Inferior parietal cortex (tissue), 1 donor: ENCODE measurements around the gene SLITRK4.

ENCODE experiments used
- DNase-seq: peaks from one replicate; pipeline ENCODE4 v3.0.0-alpha.2; 2016; ENCODE audit errors: extremely low spot score

The SLITRK4 gene, protein sequence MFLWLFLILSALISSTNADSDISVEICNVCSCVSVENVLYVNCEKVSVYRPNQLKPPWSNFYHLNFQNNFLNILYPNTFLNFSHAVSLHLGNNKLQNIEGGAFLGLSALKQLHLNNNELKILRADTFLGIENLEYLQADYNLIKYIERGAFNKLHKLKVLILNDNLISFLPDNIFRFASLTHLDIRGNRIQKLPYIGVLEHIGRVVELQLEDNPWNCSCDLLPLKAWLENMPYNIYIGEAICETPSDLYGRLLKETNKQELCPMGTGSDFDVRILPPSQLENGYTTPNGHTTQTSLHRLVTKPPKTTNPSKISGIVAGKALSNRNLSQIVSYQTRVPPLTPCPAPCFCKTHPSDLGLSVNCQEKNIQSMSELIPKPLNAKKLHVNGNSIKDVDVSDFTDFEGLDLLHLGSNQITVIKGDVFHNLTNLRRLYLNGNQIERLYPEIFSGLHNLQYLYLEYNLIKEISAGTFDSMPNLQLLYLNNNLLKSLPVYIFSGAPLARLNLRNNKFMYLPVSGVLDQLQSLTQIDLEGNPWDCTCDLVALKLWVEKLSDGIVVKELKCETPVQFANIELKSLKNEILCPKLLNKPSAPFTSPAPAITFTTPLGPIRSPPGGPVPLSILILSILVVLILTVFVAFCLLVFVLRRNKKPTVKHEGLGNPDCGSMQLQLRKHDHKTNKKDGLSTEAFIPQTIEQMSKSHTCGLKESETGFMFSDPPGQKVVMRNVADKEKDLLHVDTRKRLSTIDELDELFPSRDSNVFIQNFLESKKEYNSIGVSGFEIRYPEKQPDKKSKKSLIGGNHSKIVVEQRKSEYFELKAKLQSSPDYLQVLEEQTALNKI

DNA sequence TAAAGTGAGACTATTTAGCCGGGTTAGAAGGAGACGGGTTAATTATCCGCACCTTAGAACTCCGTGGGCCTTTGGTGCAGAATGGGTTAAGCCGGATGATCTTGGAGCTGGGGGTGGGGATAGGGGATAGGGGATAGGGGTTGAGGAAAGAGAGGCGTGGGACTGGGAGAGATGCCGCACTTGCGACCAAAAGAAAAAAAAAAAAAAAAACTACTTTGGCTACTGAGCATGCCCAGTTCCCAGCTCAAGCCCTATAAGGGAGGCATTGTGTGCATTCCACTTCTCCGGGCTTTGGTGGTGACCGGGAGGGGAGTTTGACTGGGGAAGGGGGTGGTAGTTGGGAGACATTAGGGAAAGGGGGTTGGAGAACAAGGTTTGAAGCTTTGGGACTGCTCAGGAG is at the start of gene SLITRK4:
Gene SLITRK4, minus strand, starts transcription at position 187 of the 400 bp plus-strand sequence. CDS start 4,993 bp downstream, outside the sequence.
- DNase-seq = no peak

DNA sequence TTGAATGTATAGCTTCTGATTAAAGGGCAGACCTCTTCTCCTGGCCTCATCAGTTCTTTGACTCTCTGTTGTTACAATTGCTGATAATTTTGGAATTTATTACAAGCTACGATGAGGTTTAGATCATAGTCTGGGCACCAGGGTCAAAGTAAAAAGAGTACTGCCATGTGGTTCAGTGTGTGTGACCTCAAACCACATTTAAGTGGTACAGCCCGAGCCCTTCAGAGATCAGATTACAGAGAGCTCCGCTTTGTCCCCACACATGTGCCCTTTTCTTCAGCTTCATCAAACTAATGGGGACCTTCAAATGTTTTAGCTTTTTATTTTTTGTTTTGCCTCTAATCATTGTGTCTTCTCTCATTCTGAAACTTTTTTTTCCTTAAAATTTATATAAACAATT is 47.6 kb upstream of the SLITRK4 start:
- DNase-seq = no peak

DNA sequence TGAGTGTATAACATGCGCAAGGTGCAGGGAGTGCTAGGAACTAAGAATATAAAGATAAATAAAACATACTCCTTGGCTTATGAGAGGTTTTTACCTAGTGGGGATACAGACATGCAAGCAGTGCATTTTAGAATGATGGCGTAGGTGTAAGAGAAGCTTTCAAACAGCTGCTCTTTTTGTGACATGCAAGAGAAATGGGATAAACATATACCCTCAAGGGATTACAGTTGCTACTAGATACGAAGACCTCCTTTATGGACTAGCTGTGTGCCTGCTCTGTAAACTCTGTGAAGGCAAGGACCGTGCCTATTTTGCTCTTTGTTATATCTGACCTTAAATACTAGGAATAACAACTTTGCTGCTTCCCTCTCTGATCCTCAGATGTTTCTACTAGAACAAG is 39.0 kb upstream of the SLITRK4 start:
- no peak for DNase-seq

DNA sequence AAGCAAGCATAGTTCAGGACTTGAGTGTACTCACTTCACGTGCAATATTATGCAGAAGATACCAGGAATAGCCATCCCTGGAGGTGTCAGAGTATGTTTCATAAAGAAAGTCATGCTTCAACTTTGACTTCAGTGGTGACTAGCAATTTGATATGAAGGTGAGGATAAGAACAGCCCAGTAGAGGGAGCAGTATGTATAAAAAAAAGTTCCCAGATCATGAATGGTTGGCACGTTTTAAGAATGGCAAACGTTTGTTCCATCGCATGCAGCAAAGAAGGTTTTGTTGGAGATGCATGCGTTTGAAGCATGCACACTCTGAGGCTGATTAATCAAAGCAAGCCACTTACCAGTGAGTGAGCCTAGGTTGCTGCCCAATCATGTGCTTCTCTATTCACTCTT is 33.5 kb upstream of the SLITRK4 start:
- DNase-seq = no peak

DNA sequence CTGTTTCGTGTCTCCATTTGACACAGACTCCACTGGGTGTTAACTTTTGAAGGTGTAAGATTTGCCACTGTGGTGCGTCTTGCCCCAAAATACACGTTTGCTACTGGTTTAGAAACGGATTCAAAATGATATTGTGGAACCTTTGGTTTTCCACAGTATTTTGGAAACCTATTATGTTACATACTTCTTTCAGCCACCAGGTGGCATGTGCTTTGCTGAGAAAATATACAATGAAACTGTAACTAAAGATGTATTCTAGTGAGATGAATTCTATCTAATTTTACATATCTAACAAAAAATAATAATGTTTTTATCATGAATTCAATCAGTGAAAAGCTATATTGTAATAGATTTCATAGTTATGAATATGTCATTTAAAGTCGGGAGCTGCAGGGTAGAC is 28.4 kb upstream of the SLITRK4 start:
- peak; percentile 20 for DNase-seq

DNA sequence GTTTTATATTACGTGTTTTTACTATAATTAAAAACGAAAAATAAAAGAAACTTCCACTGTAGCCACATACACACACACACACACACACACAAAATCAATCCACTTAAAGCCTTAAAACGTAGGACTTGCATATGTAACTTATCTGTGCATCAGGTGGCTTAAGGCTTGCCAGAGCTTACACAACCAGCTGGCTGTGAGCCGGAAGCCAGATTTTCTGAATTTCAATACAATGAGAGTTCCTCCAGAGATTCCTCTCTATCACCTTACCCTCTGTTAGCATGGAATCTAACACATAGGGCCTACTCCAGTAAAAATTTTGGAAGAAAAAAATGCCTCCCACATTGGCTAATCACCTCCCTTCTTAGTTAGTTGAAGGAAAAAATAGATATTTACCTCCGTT is 27.9 kb upstream of the SLITRK4 start:
- DNase-seq = no peak

DNA sequence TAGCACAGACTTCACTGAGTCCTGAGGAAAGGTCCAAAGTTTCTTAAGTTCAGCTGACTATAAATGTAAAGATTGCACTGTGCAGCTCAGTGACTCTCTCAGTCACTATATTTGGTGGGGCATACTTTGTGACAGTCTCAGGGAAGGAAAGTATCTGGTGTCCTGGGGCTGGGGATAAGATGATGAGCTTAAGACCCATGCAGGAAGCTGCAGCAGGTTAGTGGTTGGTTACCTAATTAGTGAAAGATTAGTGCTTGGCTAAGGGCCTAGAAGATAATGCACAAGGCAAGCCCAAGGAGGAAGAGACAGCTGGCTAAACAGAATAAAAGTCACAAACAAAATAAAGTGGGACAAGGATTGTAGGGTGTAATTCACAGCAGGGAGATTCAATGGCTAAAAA is 25.4 kb upstream of the SLITRK4 start:
- no peak for DNase-seq

DNA sequence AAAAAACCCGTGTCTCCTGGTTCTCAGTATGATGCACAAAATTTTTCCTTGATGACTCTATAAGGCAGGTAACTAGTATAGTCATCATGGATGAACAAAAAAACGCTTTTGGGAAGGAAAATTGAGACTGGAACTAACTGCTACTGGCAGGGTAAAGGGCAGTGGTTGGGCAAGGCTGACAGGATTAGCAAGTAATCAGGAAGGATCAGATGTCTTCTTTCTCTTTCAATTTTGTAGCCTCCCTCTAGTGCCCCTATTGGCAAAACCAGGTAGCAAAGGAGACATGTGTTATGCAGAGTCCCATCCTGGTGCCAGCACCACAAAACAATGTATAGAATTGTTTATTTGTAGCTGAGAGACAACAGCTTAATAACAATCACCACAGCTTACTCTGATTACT is 12.8 kb upstream of the SLITRK4 start:
- no peak for DNase-seq

DNA sequence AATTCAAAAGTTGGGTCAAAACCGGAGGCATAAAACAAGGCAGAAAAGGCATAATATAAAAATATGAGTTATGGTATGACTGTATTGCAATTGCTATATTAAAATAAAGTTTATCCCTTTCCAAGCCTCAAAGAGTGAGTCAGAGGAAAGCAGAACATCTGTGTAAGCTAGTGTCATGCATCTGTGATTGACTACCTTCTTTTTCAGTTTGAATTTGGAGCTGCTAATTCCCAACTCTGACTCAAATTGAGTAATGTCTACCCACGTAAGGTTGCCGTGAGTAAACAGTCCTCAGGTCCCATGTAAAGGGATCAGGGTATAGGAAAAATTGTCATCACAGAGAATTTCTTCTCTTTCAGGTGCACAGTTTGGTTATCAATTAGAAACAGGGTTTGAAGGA is 6.5 kb upstream of the SLITRK4 start:
- no peak for DNase-seq

DNA sequence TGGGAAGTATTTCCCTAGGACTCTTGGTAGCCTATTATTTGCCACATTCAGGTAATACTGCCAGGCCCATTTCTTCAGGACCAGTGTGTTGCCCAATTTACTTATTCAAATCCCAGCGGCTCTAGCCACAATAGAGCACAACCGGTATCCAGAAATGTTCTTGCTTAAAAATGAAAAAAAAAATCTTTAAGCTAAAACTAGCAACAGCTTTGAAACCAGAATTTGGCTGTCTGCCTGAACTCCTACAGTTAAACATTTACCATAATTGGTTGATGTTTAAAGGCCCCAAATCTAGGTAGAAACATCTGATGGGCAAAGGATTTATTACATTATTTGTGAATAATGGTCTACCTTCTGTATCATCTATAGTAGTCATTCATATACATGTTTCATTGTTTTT is 930 bp upstream of the SLITRK4 start:
- DNase-seq = no peak

DNA sequence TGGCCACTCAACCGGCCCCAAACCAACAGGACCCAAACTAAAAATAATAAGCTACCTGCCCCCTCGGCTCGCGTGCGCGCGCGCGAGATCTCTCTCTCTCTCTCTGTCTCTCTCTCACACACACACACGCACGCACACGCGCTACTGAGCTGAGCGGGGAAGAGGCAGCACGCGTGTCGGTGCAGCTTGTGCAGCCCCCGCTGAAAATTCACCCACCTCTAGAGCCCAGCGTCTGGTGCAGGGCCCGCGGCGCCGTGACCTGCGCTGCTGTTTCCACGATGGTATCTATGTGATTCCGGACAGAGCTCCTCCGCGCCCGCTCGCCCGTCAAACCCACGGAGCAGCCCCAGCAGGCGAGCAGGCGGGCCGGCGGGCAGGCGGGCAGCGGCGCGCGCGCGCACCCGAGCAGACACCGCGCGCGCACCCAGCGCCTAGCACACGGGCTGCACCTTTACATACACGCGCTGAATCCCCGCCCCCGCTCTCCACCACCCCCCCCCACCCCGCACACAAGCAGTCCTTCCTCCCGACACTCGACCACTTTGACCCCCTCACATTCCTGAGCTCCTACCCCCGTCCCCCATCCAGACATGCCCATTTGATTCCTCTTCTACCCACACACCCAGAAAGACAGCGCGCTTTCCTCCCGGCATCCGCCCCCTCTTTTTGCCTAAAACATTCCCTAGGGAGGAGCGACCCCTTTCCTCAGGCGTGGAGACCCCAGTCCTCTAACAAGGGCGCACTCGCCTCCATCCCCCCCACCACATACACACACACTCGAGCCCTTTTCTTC is 1.0 kb downstream of the SLITRK4 start:
- DNase-seq = no peak

DNA sequence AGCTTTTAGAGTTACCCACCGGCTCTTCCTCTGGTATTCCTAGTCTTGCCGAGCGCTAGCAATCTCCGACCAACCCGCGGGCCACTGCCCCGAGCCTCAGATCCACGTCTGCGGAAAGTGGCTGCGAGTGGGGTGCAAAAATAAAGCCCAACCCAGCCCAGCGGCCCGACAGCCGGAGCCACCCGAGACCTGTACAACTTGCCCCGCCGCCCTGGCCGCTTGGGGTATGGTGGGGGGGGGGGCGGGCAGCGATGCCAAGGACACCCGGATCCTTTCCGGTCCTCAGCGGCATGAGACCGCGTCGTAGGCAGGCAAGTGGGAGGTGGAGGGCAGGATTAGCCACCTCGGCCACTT is 1.6 kb downstream of the SLITRK4 start:
- no peak for DNase-seq

DNA sequence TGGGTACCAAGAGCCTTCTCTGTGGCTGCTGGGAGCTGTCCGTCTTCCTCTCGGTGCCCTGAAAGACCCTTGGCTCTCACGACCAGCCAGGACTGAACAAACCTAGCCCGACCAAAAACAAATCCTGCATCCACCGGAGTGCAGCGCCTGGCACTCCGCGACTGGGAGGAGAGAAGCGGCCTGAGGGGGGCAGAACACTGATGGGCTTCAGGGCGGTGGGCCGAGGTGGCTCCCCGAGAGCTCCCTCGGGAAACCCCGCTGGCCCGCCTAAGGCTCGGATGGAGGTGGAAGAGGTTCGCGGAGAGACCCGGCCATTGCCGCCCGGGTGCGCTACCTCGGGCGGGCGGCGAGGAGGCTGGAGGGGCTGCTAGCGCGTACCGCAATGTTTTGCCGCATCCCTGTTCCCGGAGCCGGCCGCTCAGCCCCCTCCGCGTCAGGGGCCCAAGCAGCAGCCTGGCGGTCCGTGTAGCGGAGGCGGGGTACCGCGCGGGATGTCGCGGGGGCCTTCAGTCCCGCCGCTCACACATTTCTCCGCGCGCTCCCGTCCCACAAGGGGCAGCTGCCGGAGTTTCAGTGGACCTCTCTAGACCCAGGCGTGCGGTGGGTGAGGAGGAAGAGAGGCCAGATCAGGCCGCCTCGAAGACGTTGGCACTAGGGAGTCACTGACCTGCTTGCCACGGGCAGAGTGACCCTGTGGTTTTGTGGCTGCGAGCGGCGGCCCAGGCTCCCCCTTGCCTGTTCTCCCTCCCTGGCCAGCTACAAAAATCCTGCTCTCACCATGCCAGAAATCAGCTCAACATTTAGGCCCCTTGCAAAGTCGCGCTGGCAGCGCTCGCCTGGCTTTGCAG is 2.2 kb downstream of the SLITRK4 start:
- no peak for DNase-seq

DNA sequence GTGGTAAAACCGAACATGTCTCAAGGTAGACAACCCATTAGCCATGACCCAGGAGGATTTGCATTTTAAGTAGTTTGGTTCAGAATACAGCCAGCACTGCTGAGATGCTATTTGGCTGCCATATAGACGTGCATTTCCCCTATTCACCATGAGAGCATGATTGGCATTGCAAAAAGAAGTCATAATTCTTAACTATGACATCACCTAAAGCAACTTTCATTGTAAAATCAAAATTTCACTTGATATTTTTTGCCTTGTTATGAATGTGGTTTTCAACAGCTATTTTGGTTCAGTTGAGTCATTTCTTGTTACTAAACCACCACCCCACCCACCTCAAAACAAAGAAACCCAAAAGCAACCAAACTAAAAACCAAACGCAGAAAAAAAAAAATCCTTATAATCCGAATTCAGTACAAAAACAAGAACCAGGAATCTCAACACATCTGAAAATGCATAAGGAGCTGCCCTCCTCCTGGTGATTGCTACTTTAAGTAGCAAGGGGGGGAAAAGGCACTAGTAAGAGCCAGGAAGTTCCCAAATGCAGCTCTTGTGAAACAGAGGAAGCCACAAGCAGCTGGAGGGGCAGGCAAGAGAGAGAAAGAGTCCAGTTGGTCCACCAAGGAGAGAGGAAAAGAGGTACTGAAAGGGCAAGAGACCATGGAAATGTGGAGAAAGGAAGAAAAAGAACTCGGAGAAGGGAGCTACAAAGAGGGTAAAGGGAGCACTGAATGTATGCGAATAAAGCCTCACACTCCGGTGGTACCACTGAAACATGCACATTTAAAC is 3.1 kb downstream of the SLITRK4 start:
- no peak for DNase-seq

DNA sequence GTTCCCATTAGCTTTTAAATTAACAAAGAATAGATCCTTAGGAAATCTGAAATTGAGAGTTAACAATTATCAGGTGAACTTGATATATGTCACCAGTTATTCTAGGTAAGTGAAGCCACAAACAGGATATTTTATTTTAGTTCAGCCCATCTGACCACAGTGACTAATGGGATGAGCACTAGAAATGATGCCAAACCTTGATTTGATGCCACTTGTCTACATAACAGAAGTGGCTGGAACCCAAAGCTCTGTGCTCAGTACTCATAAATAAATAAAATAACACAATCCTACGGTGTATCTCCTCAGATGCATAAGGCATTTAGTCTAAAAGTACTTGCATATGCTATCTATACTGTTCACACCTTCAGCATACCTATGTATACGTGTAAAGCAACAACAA is 12.2 kb downstream of the SLITRK4 start:
- no peak for DNase-seq

DNA sequence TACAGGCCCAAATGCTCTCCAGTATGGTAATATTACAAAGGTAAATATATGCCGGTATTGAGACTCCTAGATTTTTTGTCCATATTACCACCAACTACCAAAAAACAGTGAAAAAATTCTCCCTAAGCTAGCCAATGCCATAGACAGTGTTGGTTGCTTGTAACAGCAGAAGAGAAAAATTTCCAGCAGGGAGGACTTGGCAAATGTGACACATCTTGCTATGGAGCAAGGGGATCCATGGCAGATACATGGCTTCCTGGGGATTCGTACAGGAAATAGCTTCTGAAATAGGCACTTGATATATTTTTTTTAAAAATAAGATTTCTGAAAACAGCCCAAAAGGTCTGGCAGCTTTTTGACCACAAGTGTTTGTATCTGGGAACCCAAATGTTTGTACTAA is 14.6 kb downstream of the SLITRK4 start:
- DNase-seq = no peak

DNA sequence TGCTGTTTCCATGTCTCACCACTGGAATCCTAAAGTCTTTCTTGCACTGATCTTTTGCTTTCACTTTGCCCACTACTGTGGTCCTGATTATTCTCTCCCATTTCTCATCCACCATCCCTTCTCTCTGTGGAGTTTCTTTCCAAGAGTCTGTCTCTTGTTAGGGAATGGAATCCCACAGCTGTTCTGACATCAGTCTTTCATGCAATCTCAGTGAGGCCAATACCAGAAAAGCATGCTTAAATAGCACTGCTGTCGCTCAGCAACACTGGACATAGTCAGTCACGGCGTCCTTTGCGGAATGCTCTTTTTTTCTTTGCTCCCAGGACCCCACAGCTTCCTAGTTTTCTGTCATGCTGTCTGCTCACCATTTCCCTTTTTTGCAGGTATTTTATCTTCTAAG is 20.1 kb downstream of the SLITRK4 start:
- DNase-seq = no peak

DNA sequence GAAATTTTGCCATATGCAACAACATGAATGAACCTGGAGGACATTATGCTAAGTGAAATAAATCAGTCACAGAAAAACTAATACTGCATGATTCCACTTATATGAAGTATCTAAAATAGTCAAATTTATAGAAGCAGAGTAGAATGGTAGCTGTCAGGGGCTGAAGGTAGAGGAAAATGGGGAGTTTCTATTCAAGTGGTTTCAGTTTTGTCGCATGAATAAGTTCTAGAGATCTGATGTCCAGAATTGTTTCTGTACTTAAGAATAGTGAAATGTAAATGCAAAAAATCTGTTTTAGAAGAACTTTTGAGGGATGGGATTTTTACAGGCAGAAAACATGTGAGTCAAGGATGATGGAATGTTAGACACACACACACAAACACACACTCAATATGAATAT is 34.1 kb downstream of the SLITRK4 start:
- DNase-seq = no peak

DNA sequence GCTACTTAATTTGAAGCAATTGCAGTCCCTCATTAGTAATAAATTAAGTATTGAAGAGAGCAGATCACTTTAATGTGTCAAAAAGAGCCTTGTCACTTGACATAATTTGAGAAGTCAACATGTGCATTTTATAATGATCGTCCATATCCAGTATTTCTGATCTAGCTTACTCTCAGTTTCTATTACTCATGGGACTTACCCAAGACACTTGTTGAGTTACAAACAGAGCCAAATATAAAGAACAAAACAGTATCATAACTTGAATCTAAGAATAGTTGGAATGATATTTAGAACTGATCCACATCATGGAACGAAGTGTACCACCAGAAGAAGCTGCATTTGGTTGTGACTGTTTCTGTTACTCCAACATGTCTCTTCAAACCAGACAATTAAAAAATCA is 54.7 kb downstream of the SLITRK4 start:
- no peak for DNase-seq

DNA sequence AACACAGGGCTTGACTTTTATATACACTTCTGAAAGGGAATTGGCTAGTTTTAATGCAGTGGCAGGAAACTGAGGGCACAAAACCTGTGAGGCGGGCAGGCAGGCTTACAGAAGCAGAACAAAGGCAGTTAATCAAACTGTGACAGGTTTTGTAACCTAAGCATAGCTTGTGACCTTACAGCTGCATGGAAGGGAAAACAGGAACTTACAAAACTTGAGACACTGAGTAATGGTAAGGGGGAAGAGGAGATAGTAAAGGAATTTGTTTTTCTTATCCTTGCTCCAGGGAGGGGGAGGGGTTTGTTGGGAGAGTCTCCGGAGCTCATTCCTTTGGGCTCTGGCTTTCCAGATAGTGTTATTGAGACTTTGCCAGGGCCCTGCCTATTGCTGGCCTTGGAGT is 55.6 kb downstream of the SLITRK4 start:
- no peak for DNase-seq
